ENCODE measurements around the gene ZNF691.

Gene ZNF691

GRCh38 chr1:42847111-42847595 is 740 bp downstream of the ZNF691 start:
- Histone ChIP-seq H3K27ac (peak overlapping the region; percentile 45), H3K9me3 (no peaks in the 10 kb centered on the region), H3K4me3 (ENCODE audit: low read depth in 1 of 2, low read length in 1 of 2) (peak overlapping the region; percentile 68 to 90), H3K36me3 (peaks cover 31% of the 10 kb centered on the region), H3K27me3 (no peaks in the 10 kb centered on the region), H3K4me1 (ENCODE audit: control insufficient read depth in 1 of 2, insufficient read depth in 1 of 2, low read depth in 1 of 2, low read length in 1 of 2) (peaks cover 11 to 15% of the 10 kb centered on the region in 2 experiments)
- no peak for TF ChIP-seq CTCF (IDR thresholded peaks at IDR 0.05)

- no peak overlapping the region for H3K27ac ChIP-seq
- H3K36me3 ChIP-seq, result peaks cover 24% of the 10 kb centered on the region
- H3K4me3 ChIP-seq (ENCODE audit: low read depth in 1 of 2, low read length in 1 of 2), result no peak overlapping the region
- no peaks in the 10 kb centered on the region for H3K27me3 ChIP-seq
- no peaks in the 10 kb centered on the region for H3K9me3 ChIP-seq
- H3K4me1 ChIP-seq (ENCODE audit: control insufficient read depth in 1 of 2, insufficient read depth in 1 of 2, low read depth in 1 of 2, low read length in 1 of 2), result peaks cover 11 to 15% of the 10 kb centered on the region in 2 experiments
- TF ChIP-seq CTCF (IDR thresholded peaks at IDR 0.05), result no peak
Measured at GRCh38 chr1:42847721-42848460, 1.5 kb downstream of the ZNF691 start.

GRCh38 chr1:42848823-42849537 is 2.6 kb downstream of the ZNF691 start:
- peaks cover 15% of the 10 kb centered on the region for H3K36me3 ChIP-seq
- no peak for TF ChIP-seq CTCF (IDR thresholded peaks at IDR 0.05)
- H3K9me3 ChIP-seq, result no peaks in the 10 kb centered on the region
- no peak overlapping the region for H3K27ac ChIP-seq
- peaks cover 11 to 15% of the 10 kb centered on the region in 2 experiments for H3K4me1 ChIP-seq (ENCODE audit: control insufficient read depth in 1 of 2, insufficient read depth in 1 of 2, low read depth in 1 of 2, low read length in 1 of 2)
- H3K27me3 ChIP-seq, result no peaks in the 10 kb centered on the region
- H3K4me3 ChIP-seq (ENCODE audit: low read depth in 1 of 2, low read length in 1 of 2), result no peak overlapping the region

- no peak for TF ChIP-seq CTCF (IDR thresholded peaks at IDR 0.05)
- H3K9me3 ChIP-seq, result no peaks in the 10 kb centered on the region
- peaks cover 11 to 15% of the 10 kb centered on the region in 2 experiments for H3K4me1 ChIP-seq (ENCODE audit: control insufficient read depth in 1 of 2, insufficient read depth in 1 of 2, low read depth in 1 of 2, low read length in 1 of 2)
- no peak overlapping the region for H3K27ac ChIP-seq
- peaks cover 15% of the 10 kb centered on the region for H3K36me3 ChIP-seq
- no peak overlapping the region for H3K4me3 ChIP-seq (ENCODE audit: low read depth in 1 of 2, low read length in 1 of 2)
- H3K27me3 ChIP-seq, result no peaks in the 10 kb centered on the region
Measured at GRCh38 chr1:42849944-42850343, 3.5 kb downstream of the ZNF691 start.

- no peaks in the 10 kb centered on the region for H3K27me3 ChIP-seq
- H3K27ac ChIP-seq, result no peak overlapping the region
- peaks cover 5 to 7% of the 10 kb centered on the region in 2 experiments for H3K4me1 ChIP-seq (ENCODE audit: control insufficient read depth in 1 of 2, insufficient read depth in 1 of 2, low read depth in 1 of 2, low read length in 1 of 2)
- H3K9me3 ChIP-seq, result no peaks in the 10 kb centered on the region
- H3K36me3 ChIP-seq, result peaks cover 15% of the 10 kb centered on the region
- H3K4me3 ChIP-seq (ENCODE audit: low read depth in 1 of 2, low read length in 1 of 2), result no peak overlapping the region
- TF ChIP-seq CTCF (IDR thresholded peaks at IDR 0.05), result no peak
Measured at GRCh38 chr1:42851420-42851819, 5.0 kb downstream of the ZNF691 start.
